Ishikawa (cell line): ENCODE data around the gene VEGFD.

Source experiments
- CEBPB ChIP-seq: IDR thresholded peaks from 2 replicates; pipeline ENCODE4 v1.6.1; 2012
- CREB1 ChIP-seq: IDR thresholded peaks from 2 replicates; pipeline ENCODE4 v1.6.1; 2012; ENCODE audit warnings: low read depth
- EGR1 ChIP-seq: IDR thresholded peaks from 2 replicates; pipeline ENCODE4 v1.6.1; 2012
- EP300 ChIP-seq: IDR thresholded peaks from 2 replicates; pipeline ENCODE4 v1.6.1; 2012; ENCODE audit warnings: borderline replicate concordance
- FOXM1 ChIP-seq: IDR thresholded peaks from 2 replicates; pipeline ENCODE4 v1.6.1; 2012; ENCODE audit warnings: low read depth, borderline replicate concordance
- NFIC ChIP-seq: IDR thresholded peaks from 2 replicates; pipeline ENCODE4 v1.6.1; 2012
- RAD21 ChIP-seq: IDR thresholded peaks from 2 replicates; pipeline ENCODE4 v1.6.1; 2012; ENCODE audit warnings: low read depth
- REST ChIP-seq: IDR thresholded peaks from 2 replicates; pipeline ENCODE4 v1.6.1; 2012; ENCODE audit warnings: low read depth, mild to moderate bottlenecking
- TAF1 ChIP-seq: IDR thresholded peaks from 2 replicates; pipeline ENCODE4 v1.6.1; 2012; ENCODE audit warnings: low read depth, mild to moderate bottlenecking
- TCF12 ChIP-seq: IDR thresholded peaks from 2 replicates; pipeline ENCODE4 v1.6.1; 2012; ENCODE audit warnings: low read depth
- TEAD4 ChIP-seq: IDR thresholded peaks from 2 replicates; pipeline ENCODE4 v1.6.1; 2012
- USF1 ChIP-seq: IDR thresholded peaks from 2 replicates; pipeline ENCODE4 v1.6.1; 2012
- YY1 ChIP-seq: IDR thresholded peaks from 2 replicates; pipeline ENCODE4 v1.6.1; 2012; ENCODE audit warnings: low read depth
- ZBTB7A ChIP-seq: IDR thresholded peaks from 2 replicates; pipeline ENCODE4 v1.6.1; 2012; ENCODE audit warnings: low read depth
- TF ChIP-seq, protein P1 (sequence below): IDR thresholded peaks from 2 replicates; pipeline ENCODE4 v1.6.1; 2012

VEGFD gene

DNA sequence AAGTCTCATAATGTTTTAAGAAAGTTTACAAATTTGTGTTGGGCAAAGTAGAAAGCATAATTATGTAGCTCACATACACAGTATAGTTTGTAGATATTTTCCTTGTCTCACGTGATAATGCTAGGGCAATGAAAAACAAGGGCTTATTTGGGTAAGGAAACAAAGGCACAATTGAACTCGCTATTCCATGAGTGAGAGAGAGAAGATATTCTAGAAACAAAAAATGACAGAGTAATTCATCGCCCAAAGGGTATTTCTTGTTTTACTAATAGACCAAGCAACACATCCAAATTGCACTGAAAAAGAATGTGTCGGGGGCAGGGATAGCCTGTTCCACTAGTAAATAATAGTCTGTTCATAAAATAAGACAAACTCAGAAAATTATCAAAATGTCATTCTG, 65.1 kb downstream of the VEGFD start:
- no peak for TF ChIP-seq CREB1
- TF ChIP-seq TAF1: no peak
- TF ChIP-seq FOXM1: no peak
- no peak for TF ChIP-seq TCF12
- no peak for TF ChIP-seq EGR1
- no peak for TF ChIP-seq CEBPB
- TF ChIP-seq TEAD4: no peak
- TF ChIP-seq RAD21: no peak
- TF ChIP-seq NFIC: no peak
- no peak for TF ChIP-seq EP300
- no peak for TF ChIP-seq ZBTB7A
- TF ChIP-seq YY1: no peak
- TF ChIP-seq, protein P1, sequence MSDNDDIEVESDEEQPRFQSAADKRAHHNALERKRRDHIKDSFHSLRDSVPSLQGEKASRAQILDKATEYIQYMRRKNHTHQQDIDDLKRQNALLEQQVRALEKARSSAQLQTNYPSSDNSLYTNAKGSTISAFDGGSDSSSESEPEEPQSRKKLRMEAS: no peak
- no peak for TF ChIP-seq USF1
- TF ChIP-seq REST: no peak

DNA sequence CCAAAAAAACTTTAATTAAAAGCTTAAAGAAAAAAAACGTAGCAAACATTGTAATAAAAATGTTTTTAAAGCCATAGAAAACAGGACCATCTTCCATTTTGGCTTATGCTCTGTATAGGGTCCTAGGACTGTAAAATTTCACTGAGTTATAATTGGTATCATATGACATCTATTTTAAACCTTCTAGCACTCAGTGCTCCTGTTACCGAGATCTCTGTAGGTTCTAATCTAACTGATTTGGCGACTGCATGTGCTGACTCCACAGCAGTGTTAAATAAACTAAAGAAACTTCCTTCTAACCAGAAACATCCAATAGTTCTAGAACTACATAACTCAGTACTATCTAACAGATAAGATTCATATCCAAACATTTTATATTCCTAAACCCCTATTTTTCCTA, 68.7 kb downstream of the VEGFD start, which contains the start of gene ASB11:
Gene ASB11 (minus strand): TSS at position 132 of the 400 bp plus-strand sequence. CDS start 35 bp downstream, at position 97.
- TF ChIP-seq USF1 (no peak), FOXM1 (no peak), ZBTB7A (no peak), RAD21 (no peak), TCF12 (no peak), REST (no peak), NFIC (no peak), EP300 (no peak), TAF1 (no peak), EGR1 (no peak), CREB1 (no peak), TEAD4 (no peak), CEBPB (no peak), YY1 (no peak)
- TF ChIP-seq, protein P1: no peak

GRCh38 chrX:15314472-15314871, 69.7 kb downstream of the VEGFD start:
- TF ChIP-seq REST: no peak
- no peak for TF ChIP-seq TEAD4
- no peak for TF ChIP-seq EP300
- TF ChIP-seq, protein P1: no peak

DNA sequence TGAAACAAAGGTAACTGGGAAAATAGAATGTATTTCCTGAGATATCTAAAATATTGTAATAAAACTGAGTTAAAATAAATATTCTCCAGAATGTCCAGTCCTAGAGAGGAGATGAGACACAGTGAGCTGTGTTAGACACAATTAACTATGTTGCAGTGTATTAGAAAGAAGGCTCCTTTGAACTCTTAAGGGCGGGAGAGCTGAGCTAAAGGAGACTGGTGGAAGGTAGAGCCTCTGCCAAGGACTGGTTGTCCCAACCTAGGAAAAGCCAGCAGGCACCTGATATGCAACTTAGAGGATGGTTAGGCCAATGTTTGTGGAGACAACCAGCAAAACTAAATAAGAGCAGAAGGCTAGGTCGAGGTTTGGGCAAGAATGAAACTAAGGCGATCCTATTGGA, 73.1 kb downstream of the VEGFD start:
- TF ChIP-seq, protein P1: no peak
- TF ChIP-seq CREB1: no peak
- TF ChIP-seq CEBPB: no peak
- no peak for TF ChIP-seq TCF12
- no peak for TF ChIP-seq EGR1
- TF ChIP-seq NFIC: no peak
- TF ChIP-seq REST: no peak
- TF ChIP-seq RAD21: no peak
- TF ChIP-seq YY1: no peak
- no peak for TF ChIP-seq TEAD4
- no peak for TF ChIP-seq USF1
- TF ChIP-seq ZBTB7A: no peak
- no peak for TF ChIP-seq FOXM1
- TF ChIP-seq TAF1: no peak
- TF ChIP-seq EP300: no peak
